Calu3 (cell line): ENCODE data around the gene WNT9B. TPM values are rescaled to one million over a fixed set of nuclear protein-coding genes. Genes with fewer than 3 reads are reported as not detected.

ENCODE experiments used
- BruUV-seq: library from RNA; stranded (reverse); fragments of 400-500 nt; replicated peaks from 2 replicates; lab custom pipeline; 2021; lab: Mats Ljungman, UMichigan
- CTCF ChIA-PET: fragments of 300-600 bp; sonication (Branson Sonifier 250); formaldehyde crosslinking; loops from one replicate; lab custom pipeline; 2022; ENCODE audit warnings: antibody characterized with exemption; lab: Charles Lee
- DNase-seq: peaks from one replicate; pipeline ENCODE4 v3.0.0; 2022
- H3K27ac Mint-ChIP-seq: one replicate; pipeline ENCODE4 v1.8.0; 2022; ENCODE audit warnings: mixed read lengths; ENCODE audit not compliant: unreplicated experiment
- H3K27me3 Mint-ChIP-seq: one replicate; pipeline ENCODE4 v1.8.0; 2022; ENCODE audit warnings: mixed read lengths; ENCODE audit not compliant: unreplicated experiment
- H3K36me3 Mint-ChIP-seq: one replicate; pipeline ENCODE4 v1.8.0; 2022; ENCODE audit warnings: mild to moderate bottlenecking, moderate library complexity, mixed read lengths; ENCODE audit not compliant: insufficient read depth, unreplicated experiment
- H3K4me1 Mint-ChIP-seq: one replicate; pipeline ENCODE4 v1.8.0; 2022; ENCODE audit warnings: mild to moderate bottlenecking, low read depth, mixed read lengths; ENCODE audit not compliant: unreplicated experiment
- H3K4me3 Mint-ChIP-seq: one replicate; pipeline ENCODE4 v1.8.0; 2022; ENCODE audit warnings: mild to moderate bottlenecking, low read depth, moderate library complexity, mixed read lengths; ENCODE audit not compliant: unreplicated experiment
- H3K9me3 Mint-ChIP-seq: one replicate; pipeline ENCODE4 v1.8.0; 2022; ENCODE audit warnings: low read depth, mixed read lengths; ENCODE audit not compliant: unreplicated experiment
- CTCF ChIP-seq: fragments of 200-600 bp; IDR thresholded peaks from one replicate; pipeline ENCODE4 v1.8.0; 2022; ENCODE audit warnings: antibody characterized with exemption; ENCODE audit not compliant: unreplicated experiment
- intact Hi-C: fragments of 100-400 bp; cut with micrococcal nuclease; formaldehyde crosslinking; loops from one replicate; pipeline ENCODE4 v1.10.0; 2022; ENCODE audit not compliant: unreplicated experiment
- total RNA-seq: library from RNA; stranded (reverse); gene quantifications from 2 replicates; pipeline ENCODE4 v1.2.3, GENCODE V29; 2022

WNT9B gene
- total RNA-seq, 1 experiment from 2014 or later: not detected

- H3K27me3 Mint-ChIP-seq: no peaks in the 10 kb centered on the region
- peaks cover 9% of the 10 kb centered on the region for H3K4me1 Mint-ChIP-seq
- intact Hi-C loops: no loop called here
- no peak overlapping the region for H3K27ac Mint-ChIP-seq
- no peak for TF ChIP-seq CTCF
- no TSS peak for BruUV-seq
- H3K4me3 Mint-ChIP-seq: no peak overlapping the region
- peaks cover 70% of the 10 kb centered on the region for H3K36me3 Mint-ChIP-seq
- H3K9me3 Mint-ChIP-seq: no peaks in the 10 kb centered on the region
- no peak for DNase-seq
- CTCF ChIA-PET: no interaction called here
These were observed 80.2 kb downstream of the WNT9B start for GRCh38 chr17:46931596-46931995.

DNA sequence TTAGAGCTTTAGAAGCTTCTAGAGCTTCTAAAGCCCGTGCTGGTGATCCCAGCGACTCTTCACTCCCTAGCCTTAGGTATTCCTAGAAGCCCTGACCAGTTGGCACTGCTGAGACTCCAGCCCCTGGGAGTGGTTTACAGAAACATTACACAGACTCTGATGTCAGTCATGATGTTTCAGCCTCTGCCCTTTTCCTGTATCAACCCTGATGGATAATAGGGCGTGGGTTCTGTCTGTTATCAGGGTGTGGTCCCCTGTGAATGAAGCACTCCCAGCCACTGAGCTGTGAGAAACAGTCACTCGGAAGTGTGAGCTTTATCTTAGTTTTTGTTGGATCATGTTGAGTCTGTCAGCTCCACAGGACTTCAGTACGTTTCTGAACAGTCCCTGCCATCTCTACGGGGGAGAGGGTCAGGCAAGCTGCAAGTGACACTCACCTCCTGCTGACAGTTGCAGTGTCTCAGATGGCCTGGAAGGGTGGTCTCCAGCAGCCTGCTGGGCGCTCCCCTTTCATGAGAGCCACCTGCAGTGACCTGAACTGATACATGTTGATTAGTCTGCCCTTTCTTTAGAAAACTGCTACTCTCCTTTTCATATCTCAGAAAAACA lies 84.4 kb downstream of the WNT9B start:
- H3K4me3 Mint-ChIP-seq: no peak overlapping the region
- TF ChIP-seq CTCF: no peak
- intact Hi-C loops: no loop called here
- CTCF ChIA-PET: no interaction called here
- no peak overlapping the region for H3K27ac Mint-ChIP-seq
- no peaks in the 10 kb centered on the region for H3K27me3 Mint-ChIP-seq
- H3K9me3 Mint-ChIP-seq: no peaks in the 10 kb centered on the region
- BruUV-seq: no TSS peak
- DNase-seq: no peak
- no peaks in the 10 kb centered on the region for H3K4me1 Mint-ChIP-seq
- peaks cover 70% of the 10 kb centered on the region for H3K36me3 Mint-ChIP-seq

Other genes starting within 250 kb of the WNT9B start
- gene WNT3, start 32.9 kb upstream of the WNT9B start, total RNA-seq: 5.2 and 6.1 TPM in 2 replicates
- 90.7 and 91.2 TPM in 2 replicates for gene GOSR2, start 71.6 kb downstream of the WNT9B start, total RNA-seq
- gene RPRML, start 127.7 kb downstream of the WNT9B start, total RNA-seq: not detected in 2 replicates